Astrocyte (in vitro differentiated cells and primary cell): ENCODE measurements around the gene TMTC2. TPM values are rescaled to one million over a fixed set of nuclear protein-coding genes. Genes with fewer than 3 reads are reported as not detected.

Experiments
- DNase-seq: peaks from one replicate; pipeline ENCODE4 v3.0.0-alpha.2; 2010; ENCODE audit warnings: low read depth
- FAIRE-seq: peaks from 2 replicates; lab custom pipeline; 2011; peaks lifted over from hg19 to GRCh38; lab: Jason Lieb, UNC
- H2AFZ ChIP-seq: 2 replicates; pipeline ENCODE4 v1.6.0; 2012; ENCODE audit warnings: low read depth, low read length, inconsistent platforms
- H3K27ac ChIP-seq: 2 replicates; pipeline ENCODE4 v1.5.1; 2011; ENCODE audit warnings: low read depth, low read length, inconsistent platforms
- H3K27me3 ChIP-seq: 2 replicates; pipeline ENCODE4 v1.6.0; 2011; ENCODE audit warnings: low read length, inconsistent platforms; ENCODE audit not compliant: insufficient read depth
- H3K36me3 ChIP-seq: 2 replicates; pipeline ENCODE4 v1.5.1; 2011; ENCODE audit warnings: low read length, inconsistent platforms; ENCODE audit not compliant: insufficient read depth
- H3K4me1 ChIP-seq: 2 replicates; pipeline ENCODE4 v1.5.1; 2011; ENCODE audit warnings: low read length, inconsistent platforms; ENCODE audit not compliant: insufficient read depth
- H3K4me2 ChIP-seq: 2 replicates; pipeline ENCODE4 v1.6.0; 2012; ENCODE audit warnings: low read length, inconsistent platforms
- H3K4me3 ChIP-seq: 2 replicates; pipeline ENCODE4 v1.5.1; 2011; ENCODE audit warnings: low read depth, mild to moderate bottlenecking, low read length, inconsistent platforms; ENCODE audit not compliant: insufficient read depth
- H3K79me2 ChIP-seq: 2 replicates; pipeline ENCODE4 v1.6.0; 2012; ENCODE audit warnings: mild to moderate bottlenecking, low read length, inconsistent platforms; ENCODE audit not compliant: insufficient read depth
- H3K9ac ChIP-seq: 2 replicates; pipeline ENCODE4 v1.6.0; 2012; ENCODE audit warnings: mild to moderate bottlenecking, low read length, inconsistent platforms
- H3K9me3 ChIP-seq: 2 replicates; pipeline ENCODE4 v1.5.1; 2012; ENCODE audit warnings: low read depth, mild to moderate bottlenecking, low read length, inconsistent platforms; ENCODE audit not compliant: insufficient read depth
- H4K20me1 ChIP-seq: 2 replicates; pipeline ENCODE4 v1.6.0; 2012; ENCODE audit warnings: low read length, inconsistent platforms; ENCODE audit not compliant: insufficient read depth
- H3K27ac Mint-ChIP-seq: one replicate; pipeline ENCODE4 v1.8.0; 2021; ENCODE audit warnings: mild to moderate bottlenecking, mixed read lengths; ENCODE audit not compliant: unreplicated experiment
- H3K27me3 Mint-ChIP-seq: one replicate; pipeline ENCODE4 v1.8.0; 2021; ENCODE audit warnings: low read depth, mixed read lengths; ENCODE audit not compliant: unreplicated experiment
- H3K36me3 Mint-ChIP-seq: one replicate; pipeline ENCODE4 v1.8.0; 2021; ENCODE audit warnings: low read depth, mixed read lengths; ENCODE audit not compliant: unreplicated experiment
- H3K4me1 Mint-ChIP-seq: one replicate; pipeline ENCODE4 v1.8.0; 2021; ENCODE audit warnings: low read depth, mixed read lengths; ENCODE audit not compliant: unreplicated experiment
- H3K4me3 Mint-ChIP-seq: one replicate; pipeline ENCODE4 v1.8.0; 2021; ENCODE audit warnings: mild to moderate bottlenecking, moderate library complexity, mixed read lengths; ENCODE audit not compliant: unreplicated experiment
- H3K9me3 Mint-ChIP-seq: one replicate; pipeline ENCODE4 v1.8.0; 2021; ENCODE audit warnings: mild to moderate bottlenecking, mixed read lengths; ENCODE audit not compliant: unreplicated experiment
- CTCF ChIP-seq: IDR thresholded peaks from 2 replicates; pipeline ENCODE4 v1.5.1; 2011; ENCODE audit warnings: low read depth, mild to moderate bottlenecking, inconsistent platforms, low read length, moderate library complexity; ENCODE audit not compliant: insufficient read depth
- EZH2 ChIP-seq: IDR thresholded peaks from 2 replicates; pipeline ENCODE4 v1.6.1; 2012; ENCODE audit warnings: mild to moderate bottlenecking, low read length, inconsistent platforms; ENCODE audit not compliant: insufficient read depth
- total RNA-seq: library from RNA; stranded (reverse); gene quantifications from 2 replicates; pipeline ENCODE4 v1.2.1, GENCODE V29; 2021

Gene TMTC2
- total RNA-seq, 1 donor from 2014 or later, result 2.2 TPM

- Histone ChIP-seq H3K27ac (no peak overlapping the region), H2AFZ (no peak overlapping the region), H4K20me1 (no peaks in the 10 kb centered on the region), H3K9ac (no peak overlapping the region), H3K4me3 (no peak overlapping the region), H3K36me3 (no peaks in the 10 kb centered on the region), H3K9me3 (no peaks in the 10 kb centered on the region), H3K4me1 (no peaks in the 10 kb centered on the region), H3K27me3 (no peaks in the 10 kb centered on the region), H3K4me2 (no peak overlapping the region), H3K79me2 (no peaks in the 10 kb centered on the region)
- Mint-ChIP-seq H3K27me3 (no peaks in the 10 kb centered on the region), H3K36me3 (no peaks in the 10 kb centered on the region), H3K27ac (no peak overlapping the region), H3K9me3 (no peaks in the 10 kb centered on the region), H3K4me3 (no peak overlapping the region), H3K4me1 (no peaks in the 10 kb centered on the region)
- no peak for FAIRE-seq
- no peak for TF ChIP-seq CTCF
- TF ChIP-seq EZH2, result no peak
- DNase-seq, result no peak
Observed at GRCh38 chr12:82923935-82924334, 237.2 kb downstream of the TMTC2 start.

- Mint-ChIP-seq H3K27me3 (no peaks in the 10 kb centered on the region), H3K4me1 (peaks cover 2% of the 10 kb centered on the region), H3K27ac (no peak overlapping the region), H3K9me3 (no peaks in the 10 kb centered on the region), H3K36me3 (no peaks in the 10 kb centered on the region), H3K4me3 (no peak overlapping the region)
- TF ChIP-seq EZH2, result no peak
- TF ChIP-seq CTCF, result no peak
- Histone ChIP-seq H3K27me3 (no peaks in the 10 kb centered on the region), H3K79me2 (no peaks in the 10 kb centered on the region), H2AFZ (no peak overlapping the region), H3K9ac (no peak overlapping the region), H3K27ac (no peak overlapping the region), H3K36me3 (no peaks in the 10 kb centered on the region), H3K9me3 (no peaks in the 10 kb centered on the region), H3K4me2 (no peak overlapping the region), H4K20me1 (no peaks in the 10 kb centered on the region), H3K4me1 (no peaks in the 10 kb centered on the region), H3K4me3 (no peak overlapping the region)
- FAIRE-seq, result no peak
- DNase-seq, result no peak
Observed at GRCh38 chr12:82926630-82927029, 239.9 kb downstream of the TMTC2 start.

GRCh38 chr12:82930301-82930700 is 243.6 kb downstream of the TMTC2 start:
- Histone ChIP-seq H3K9me3 (no peaks in the 10 kb centered on the region), H3K4me3 (no peak overlapping the region), H3K79me2 (no peaks in the 10 kb centered on the region), H3K27ac (no peak overlapping the region), H2AFZ (no peak overlapping the region), H3K4me1 (no peaks in the 10 kb centered on the region), H3K27me3 (no peaks in the 10 kb centered on the region), H4K20me1 (no peaks in the 10 kb centered on the region), H3K9ac (no peak overlapping the region), H3K4me2 (no peak overlapping the region), H3K36me3 (no peaks in the 10 kb centered on the region)
- no peak overlapping the region for H3K27ac Mint-ChIP-seq
- H3K36me3 Mint-ChIP-seq, result no peaks in the 10 kb centered on the region
- H3K27me3 Mint-ChIP-seq, result no peaks in the 10 kb centered on the region
- TF ChIP-seq EZH2 (no peak), CTCF (no peak)
- FAIRE-seq (no peak), DNase-seq (no peak)
- no peak overlapping the region for H3K4me3 Mint-ChIP-seq
- H3K4me1 Mint-ChIP-seq, result peaks cover 5% of the 10 kb centered on the region
- peaks cover 2% of the 10 kb centered on the region for H3K9me3 Mint-ChIP-seq
